HL-60 (cell line): ENCODE results near the gene IFI27.

ENCODE experiments used
- CTCF ChIP-seq: IDR thresholded peaks from one replicate; pipeline ENCODE4 v1.5.1; 2011; ENCODE audit warnings: low read length, control low read depth, inconsistent platforms; ENCODE audit not compliant: insufficient read depth
- GABPA ChIP-seq: IDR thresholded peaks from 2 replicates; pipeline ENCODE4 v1.6.1; 2012; ENCODE audit warnings: low read depth

GRCh38 chr14:94163796-94164195 lies 53.3 kb downstream of the IFI27 start:
- no peak for TF ChIP-seq CTCF
- no peak for TF ChIP-seq GABPA
